ENCODE measurements around the gene HIBADH.
"Not testable (repeated sequence)": the region's sequence is repeated elsewhere in the genome, so short reads cannot be mapped to it uniquely, and the experiment has no call there.

HIBADH gene

DNA sequence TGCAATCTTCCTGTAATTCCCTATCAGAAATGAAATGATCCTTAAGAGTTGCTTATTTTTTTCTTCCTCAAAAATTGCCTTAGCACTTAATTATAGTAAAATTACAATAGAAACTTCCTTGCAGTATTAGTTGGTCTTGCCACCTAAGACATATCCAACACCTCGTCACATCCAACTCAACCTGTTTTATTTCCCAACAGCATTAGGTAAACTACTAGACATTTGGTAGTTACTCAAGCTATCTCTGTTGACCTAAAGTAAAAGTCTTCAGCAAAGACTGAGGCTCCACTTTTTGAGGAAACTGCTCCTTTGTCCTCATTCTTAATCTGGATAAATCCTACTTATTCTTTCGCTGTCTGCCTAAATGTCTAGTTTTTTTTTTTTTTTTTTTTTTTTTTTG is 20.4 kb downstream of the HIBADH start:
- Histone ChIP-seq H3K27me3 (ENCODE audit: control insufficient read depth, insufficient read depth, low read length) (no peaks in the 10 kb centered on the region), H3K36me3 (ENCODE audit: control insufficient read depth, insufficient read depth, low read length) (no peaks in the 10 kb centered on the region), H3K4me1 (ENCODE audit: control insufficient read depth, insufficient read depth, low read length) (no peaks in the 10 kb centered on the region), H3K9ac (ENCODE audit: low read length) (no peak overlapping the region), H3K4me3 (ENCODE audit: low read length) (no peak overlapping the region), H3K27ac (ENCODE audit: low read depth, low read length) (no peak overlapping the region)

DNA sequence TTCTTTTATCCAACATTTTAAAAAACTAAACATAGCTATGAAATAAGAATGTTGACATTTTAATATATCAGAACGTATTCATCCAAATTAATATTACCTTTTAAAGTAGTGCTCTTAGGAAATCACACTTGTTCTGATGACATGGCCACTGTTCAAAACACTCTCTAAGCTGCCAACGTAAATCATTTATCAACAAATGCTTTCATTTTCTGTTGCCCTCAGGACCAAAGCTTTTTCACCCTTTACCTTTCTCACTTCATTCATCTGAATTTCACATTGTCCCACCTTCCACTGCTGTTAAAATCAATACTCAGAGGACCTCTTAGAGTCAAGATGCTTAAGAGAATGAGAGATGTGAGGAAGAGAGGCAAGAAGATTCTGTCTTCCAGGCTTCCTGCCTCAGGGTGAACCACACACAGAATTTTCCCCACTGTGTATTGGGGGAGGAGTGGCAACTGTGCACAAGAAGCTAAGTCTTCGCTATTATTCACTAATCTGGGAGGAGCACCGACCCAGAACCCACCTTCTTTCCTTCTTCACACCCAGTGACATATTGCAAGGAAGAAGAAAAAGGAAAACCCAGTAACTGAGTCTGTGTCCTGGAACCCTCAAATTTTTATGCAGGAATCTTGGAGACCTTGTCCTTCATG is 21.0 kb downstream of the HIBADH start:
- no peaks in the 10 kb centered on the region for H3K27me3 ChIP-seq (ENCODE audit: control insufficient read depth, insufficient read depth, low read length)
- no peaks in the 10 kb centered on the region for H3K36me3 ChIP-seq (ENCODE audit: control insufficient read depth, insufficient read depth, low read length)
- H3K4me1 ChIP-seq (ENCODE audit: control insufficient read depth, insufficient read depth, low read length), result no peaks in the 10 kb centered on the region
- no peak overlapping the region for H3K9ac ChIP-seq (ENCODE audit: low read length)
- no peak overlapping the region for H3K27ac ChIP-seq (ENCODE audit: low read depth, low read length)
- no peak overlapping the region for H3K4me3 ChIP-seq (ENCODE audit: low read length)

DNA sequence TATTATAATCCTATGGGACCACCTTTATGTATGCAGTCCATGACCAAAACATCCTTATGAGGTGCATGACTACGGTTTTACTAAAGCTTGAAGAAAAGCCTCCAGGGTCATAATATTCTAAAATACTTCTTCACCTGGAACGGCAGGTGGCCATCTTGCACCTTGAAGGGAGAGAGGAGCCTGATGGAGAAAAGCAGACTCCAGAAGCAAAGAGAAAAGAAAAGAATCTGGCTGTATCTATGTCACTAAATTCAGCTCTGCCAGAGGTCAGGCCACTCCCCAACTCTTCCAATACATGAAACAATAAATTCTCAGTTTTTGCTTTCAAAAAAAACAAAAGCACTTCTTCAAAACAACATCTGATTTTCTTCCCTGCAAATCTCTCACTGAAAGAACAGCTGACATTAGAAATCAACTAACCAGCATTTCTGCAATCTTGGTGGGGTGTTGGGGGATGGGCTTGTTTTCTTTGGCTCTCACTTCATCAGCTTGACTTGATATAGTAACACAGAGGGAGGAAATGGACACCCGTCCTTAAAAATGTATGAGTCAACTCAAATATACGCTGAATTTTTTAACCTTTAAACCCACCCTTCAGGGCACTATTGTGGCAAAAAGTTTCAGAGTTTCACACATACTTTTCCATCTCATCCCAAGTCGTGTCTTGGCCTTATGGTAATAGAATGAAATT is 21.7 kb downstream of the HIBADH start:
- H3K27ac ChIP-seq (ENCODE audit: low read depth, low read length), result no peak overlapping the region
- H3K4me1 ChIP-seq (ENCODE audit: control insufficient read depth, insufficient read depth, low read length), result no peaks in the 10 kb centered on the region
- H3K27me3 ChIP-seq (ENCODE audit: control insufficient read depth, insufficient read depth, low read length), result no peaks in the 10 kb centered on the region
- H3K36me3 ChIP-seq (ENCODE audit: control insufficient read depth, insufficient read depth, low read length), result no peaks in the 10 kb centered on the region
- no peak overlapping the region for H3K9ac ChIP-seq (ENCODE audit: low read length)
- H3K4me3 ChIP-seq (ENCODE audit: low read length), result no peak overlapping the region

DNA sequence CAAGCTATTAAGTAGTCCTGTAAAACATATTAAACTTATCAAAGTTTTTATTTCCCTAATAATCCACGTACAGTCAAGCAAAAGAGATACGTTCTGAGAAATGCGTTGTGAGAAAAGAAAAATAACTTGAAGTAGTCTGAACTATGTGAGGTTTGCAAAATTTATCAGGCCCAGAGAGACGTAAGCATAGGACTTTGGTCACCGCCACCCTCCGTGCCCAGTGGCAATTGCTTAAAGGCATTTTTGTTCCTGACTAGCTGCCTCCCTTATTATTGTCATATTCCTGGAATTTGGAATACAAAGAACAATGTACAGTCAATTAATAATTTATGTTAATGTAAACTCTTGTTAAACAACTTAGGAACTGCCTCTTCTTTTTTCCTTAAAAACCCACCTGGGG is 22.8 kb downstream of the HIBADH start:
- Histone ChIP-seq H3K36me3 (ENCODE audit: control insufficient read depth, insufficient read depth, low read length) (no peaks in the 10 kb centered on the region), H3K4me1 (ENCODE audit: control insufficient read depth, insufficient read depth, low read length) (peaks cover 2% of the 10 kb centered on the region), H3K27ac (ENCODE audit: low read depth, low read length) (no peak overlapping the region), H3K27me3 (ENCODE audit: control insufficient read depth, insufficient read depth, low read length) (no peaks in the 10 kb centered on the region), H3K9ac (ENCODE audit: low read length) (no peak overlapping the region), H3K4me3 (ENCODE audit: low read length) (no peak overlapping the region)

DNA sequence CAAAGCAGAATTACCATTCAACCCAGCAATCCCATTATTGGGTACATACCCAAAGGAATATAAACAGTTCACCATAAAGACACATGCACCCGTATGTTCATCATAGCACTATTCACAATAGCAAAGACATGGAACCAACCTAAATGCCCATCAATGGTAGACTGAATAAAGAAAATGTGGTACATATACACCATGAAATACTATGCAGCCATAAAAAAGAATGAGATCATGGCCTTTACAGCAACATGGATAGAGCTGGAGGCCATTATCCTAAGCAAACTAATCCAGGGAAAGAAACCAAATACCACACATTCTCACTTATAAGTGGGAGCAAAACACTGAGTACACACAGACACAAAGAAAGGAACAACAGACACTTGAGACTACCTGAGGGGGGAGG is 23.6 kb downstream of the HIBADH start:
- not testable (repeated sequence) for H3K4me1 ChIP-seq (ENCODE audit: control insufficient read depth, insufficient read depth, low read length); H3K4me3 ChIP-seq (ENCODE audit: low read length); H3K27ac ChIP-seq (ENCODE audit: low read depth, low read length); H3K27me3 ChIP-seq (ENCODE audit: control insufficient read depth, insufficient read depth, low read length); H3K36me3 ChIP-seq (ENCODE audit: control insufficient read depth, insufficient read depth, low read length); H3K9ac ChIP-seq (ENCODE audit: low read length)

DNA sequence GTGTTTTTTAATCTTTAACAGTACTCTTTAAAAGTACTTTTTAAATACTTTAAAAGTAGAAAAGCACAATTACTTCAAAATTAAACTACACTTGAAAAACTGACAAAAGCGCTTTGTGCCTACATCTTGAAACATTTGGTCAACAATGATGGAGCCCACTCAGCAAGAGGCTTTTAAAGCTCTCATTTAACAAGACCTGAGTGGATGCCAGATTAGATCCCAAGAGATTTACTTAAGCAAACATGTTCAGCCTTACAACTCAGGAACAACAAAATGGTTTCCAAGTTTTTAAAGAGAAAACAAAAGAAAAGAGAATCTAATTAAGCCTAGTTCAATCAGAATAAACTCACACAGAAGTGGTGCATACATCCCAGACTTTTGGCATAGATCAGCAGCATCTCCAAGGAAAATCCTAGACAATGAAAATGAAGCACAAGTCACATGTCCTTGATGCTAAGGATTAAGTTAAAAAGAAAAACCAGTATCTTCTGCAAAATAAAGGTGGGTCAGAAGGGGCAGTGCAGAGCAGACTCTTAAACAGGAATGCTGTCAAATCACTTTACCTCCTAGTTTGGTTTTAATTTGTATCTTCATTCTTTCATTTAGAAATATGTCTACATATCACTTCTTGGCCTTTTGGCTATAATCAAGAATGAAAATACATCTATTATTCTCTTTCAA is 26.2 kb downstream of the HIBADH start:
- H3K27ac ChIP-seq (ENCODE audit: low read depth, low read length), result no peak overlapping the region
- H3K27me3 ChIP-seq (ENCODE audit: control insufficient read depth, insufficient read depth, low read length), result no peaks in the 10 kb centered on the region
- no peak overlapping the region for H3K9ac ChIP-seq (ENCODE audit: low read length)
- H3K4me1 ChIP-seq (ENCODE audit: control insufficient read depth, insufficient read depth, low read length), result peaks cover 2% of the 10 kb centered on the region
- H3K36me3 ChIP-seq (ENCODE audit: control insufficient read depth, insufficient read depth, low read length), result no peaks in the 10 kb centered on the region
- H3K4me3 ChIP-seq (ENCODE audit: low read length), result no peak overlapping the region

DNA sequence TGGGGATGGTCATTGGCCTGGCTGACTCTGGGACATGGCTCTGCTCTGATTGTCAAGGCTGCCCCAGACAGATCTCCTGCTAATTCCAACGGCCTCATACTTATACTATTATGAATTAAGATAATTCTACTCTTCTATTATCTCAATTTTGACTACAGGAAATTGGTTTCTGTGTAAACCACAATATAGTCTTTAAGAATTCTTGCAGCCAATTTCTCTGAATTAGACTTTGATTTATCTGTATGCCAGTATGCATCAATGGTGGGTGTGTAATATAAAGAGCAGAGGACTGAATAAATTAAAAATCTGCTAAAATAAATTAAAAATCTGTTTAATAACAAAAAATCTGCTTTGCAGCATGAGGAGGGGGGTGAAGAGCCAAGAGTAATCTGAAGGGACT is 27.0 kb downstream of the HIBADH start:
- Histone ChIP-seq H3K4me1 (ENCODE audit: control insufficient read depth, insufficient read depth, low read length) (peaks cover 2% of the 10 kb centered on the region), H3K27ac (ENCODE audit: low read depth, low read length) (no peak overlapping the region), H3K9ac (ENCODE audit: low read length) (no peak overlapping the region), H3K36me3 (ENCODE audit: control insufficient read depth, insufficient read depth, low read length) (no peaks in the 10 kb centered on the region), H3K27me3 (ENCODE audit: control insufficient read depth, insufficient read depth, low read length) (no peaks in the 10 kb centered on the region), H3K4me3 (ENCODE audit: low read length) (no peak overlapping the region)

DNA sequence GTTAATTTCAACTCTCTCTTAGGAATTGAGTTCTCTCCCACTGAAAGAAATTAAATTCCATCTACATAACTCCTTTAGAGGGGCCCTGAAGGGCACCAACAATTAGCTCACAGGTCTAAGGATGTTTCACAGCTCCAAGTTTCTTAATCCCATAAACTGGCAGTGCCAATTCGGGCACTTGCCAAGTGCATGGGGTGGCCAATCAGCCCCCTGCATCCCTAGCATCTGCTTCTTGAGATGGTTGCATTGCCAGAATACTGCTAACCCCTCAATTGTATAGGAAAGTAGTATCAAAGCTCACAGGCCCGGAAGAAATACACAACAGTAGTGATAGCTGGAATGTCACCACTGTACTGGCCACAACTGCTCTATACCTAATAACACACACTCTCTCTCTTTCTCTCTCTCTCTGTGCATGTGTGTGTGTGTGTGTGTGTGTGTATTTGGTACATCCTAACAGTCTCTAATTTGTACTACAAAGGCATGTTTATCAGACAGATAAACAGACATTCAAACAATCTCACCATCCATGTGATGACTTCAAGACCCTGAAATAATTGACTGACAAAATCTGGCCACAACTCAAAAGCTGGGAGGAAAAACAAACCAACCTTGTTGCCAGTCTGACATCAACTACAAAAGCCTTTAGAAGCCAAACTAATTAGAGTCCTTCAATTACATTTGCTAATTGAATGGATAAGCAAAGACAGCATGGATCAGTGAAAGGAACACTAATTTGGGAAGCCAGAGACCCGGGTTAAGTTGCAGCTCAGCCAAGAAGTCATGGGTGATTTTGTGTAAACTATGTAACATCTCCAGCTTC is 27.8 kb downstream of the HIBADH start:
- H3K4me3 ChIP-seq (ENCODE audit: low read length), result no peak overlapping the region
- no peaks in the 10 kb centered on the region for H3K27me3 ChIP-seq (ENCODE audit: control insufficient read depth, insufficient read depth, low read length)
- no peak overlapping the region for H3K27ac ChIP-seq (ENCODE audit: low read depth, low read length)
- no peaks in the 10 kb centered on the region for H3K36me3 ChIP-seq (ENCODE audit: control insufficient read depth, insufficient read depth, low read length)
- H3K4me1 ChIP-seq (ENCODE audit: control insufficient read depth, insufficient read depth, low read length), result peaks cover 2% of the 10 kb centered on the region
- no peak overlapping the region for H3K9ac ChIP-seq (ENCODE audit: low read length)

DNA sequence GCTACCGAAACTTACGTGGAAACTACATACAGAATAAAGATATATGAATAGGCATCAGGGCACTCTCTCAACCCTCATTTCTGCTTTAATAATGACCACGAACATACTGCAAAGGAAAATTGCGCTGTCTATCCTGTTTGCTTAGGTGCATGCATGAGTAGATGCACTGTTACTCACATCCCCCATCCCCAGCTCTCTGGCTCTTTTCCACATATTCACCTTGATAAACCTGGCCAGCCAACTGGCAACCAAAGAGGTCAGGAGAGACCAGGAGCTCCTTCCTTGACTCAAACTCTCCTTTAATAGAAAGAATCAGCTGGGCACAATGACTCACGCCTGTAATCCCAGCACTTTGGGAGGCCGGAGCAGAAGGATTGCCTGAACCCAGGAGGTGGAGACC is 29.6 kb downstream of the HIBADH start:
- peaks cover 2% of the 10 kb centered on the region for H3K4me1 ChIP-seq (ENCODE audit: control insufficient read depth, insufficient read depth, low read length)
- H3K36me3 ChIP-seq (ENCODE audit: control insufficient read depth, insufficient read depth, low read length), result no peaks in the 10 kb centered on the region
- no peak overlapping the region for H3K27ac ChIP-seq (ENCODE audit: low read depth, low read length)
- no peaks in the 10 kb centered on the region for H3K27me3 ChIP-seq (ENCODE audit: control insufficient read depth, insufficient read depth, low read length)
- no peak overlapping the region for H3K9ac ChIP-seq (ENCODE audit: low read length)
- H3K4me3 ChIP-seq (ENCODE audit: low read length), result no peak overlapping the region

DNA sequence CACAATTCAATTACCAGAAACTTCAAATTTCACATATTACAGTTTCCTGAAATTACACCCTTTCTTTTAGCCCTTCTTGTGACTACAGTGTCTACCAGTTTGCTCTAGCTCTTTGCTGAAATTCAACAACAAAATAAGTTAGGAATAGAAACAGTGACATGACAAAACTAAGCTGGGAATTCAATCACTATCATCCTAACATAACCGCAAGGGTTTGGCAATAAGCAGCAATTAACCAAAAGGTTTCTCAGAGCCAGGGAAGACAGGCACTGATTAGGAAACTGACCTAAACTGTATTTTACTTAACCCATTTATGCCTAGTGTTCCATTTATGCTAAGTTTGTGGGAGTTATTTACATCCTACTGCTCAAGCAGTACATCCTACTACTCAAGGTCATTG is 31.3 kb downstream of the HIBADH start:
- Histone ChIP-seq H3K9ac (ENCODE audit: low read length) (no peak overlapping the region), H3K4me1 (ENCODE audit: control insufficient read depth, insufficient read depth, low read length) (peaks cover 2% of the 10 kb centered on the region), H3K27me3 (ENCODE audit: control insufficient read depth, insufficient read depth, low read length) (no peaks in the 10 kb centered on the region), H3K27ac (ENCODE audit: low read depth, low read length) (no peak overlapping the region), H3K4me3 (ENCODE audit: low read length) (no peak overlapping the region), H3K36me3 (ENCODE audit: control insufficient read depth, insufficient read depth, low read length) (no peaks in the 10 kb centered on the region)

DNA sequence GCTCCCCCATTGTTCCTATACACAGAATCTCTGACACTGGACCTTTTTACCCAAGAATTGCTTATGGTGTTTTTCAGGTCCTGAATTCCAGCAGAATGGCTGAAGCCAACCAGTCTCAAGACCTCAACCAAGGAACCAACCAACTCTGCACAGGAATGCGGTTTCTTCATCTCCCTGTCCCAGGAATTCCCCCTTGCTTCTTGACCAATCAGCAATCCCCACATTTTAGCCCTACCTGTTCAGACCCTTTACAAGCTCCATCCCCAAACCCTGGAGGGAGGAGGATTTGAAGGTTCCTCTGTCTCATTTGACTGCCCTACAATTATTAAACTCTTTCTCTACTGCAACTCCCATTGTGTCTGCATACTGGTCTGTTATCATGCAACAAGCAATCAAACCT is 35.5 kb downstream of the HIBADH start:
- no peaks in the 10 kb centered on the region for H3K36me3 ChIP-seq (ENCODE audit: control insufficient read depth, insufficient read depth, low read length)

DNA sequence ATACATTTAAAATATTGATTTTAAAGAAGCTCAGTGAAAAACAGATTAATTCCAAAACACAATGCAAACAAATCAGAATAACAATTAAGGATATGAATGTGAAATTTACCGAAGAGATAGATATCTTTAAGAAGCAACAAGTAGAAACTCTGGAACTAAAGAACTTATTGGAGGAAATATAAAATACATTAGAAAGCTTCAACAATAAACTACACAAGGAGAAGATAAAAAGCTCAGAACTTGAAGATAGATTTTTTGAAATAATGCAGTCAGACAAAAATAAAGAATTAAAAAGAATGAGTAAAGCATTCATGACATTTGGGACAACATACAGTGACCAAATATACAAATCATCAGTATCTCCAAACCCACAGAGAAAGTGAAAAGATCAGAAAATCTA is 43.2 kb downstream of the HIBADH start:
- Histone ChIP-seq H3K9ac (ENCODE audit: low read length) (no peak overlapping the region), H3K4me3 (ENCODE audit: low read length) (no peak overlapping the region), H3K27me3 (ENCODE audit: control insufficient read depth, insufficient read depth, low read length) (peaks cover 3% of the 10 kb centered on the region), H3K27ac (ENCODE audit: low read depth, low read length) (no peak overlapping the region), H3K4me1 (ENCODE audit: control insufficient read depth, insufficient read depth, low read length) (no peaks in the 10 kb centered on the region), H3K36me3 (ENCODE audit: control insufficient read depth, insufficient read depth, low read length) (peaks cover 4% of the 10 kb centered on the region)

More for the DNA sequence above, 35.5 kb downstream of the HIBADH start:
- no peaks in the 10 kb centered on the region for H3K4me1 ChIP-seq (ENCODE audit: control insufficient read depth, insufficient read depth, low read length)
- no peak overlapping the region for H3K27ac ChIP-seq (ENCODE audit: low read depth, low read length)
- H3K27me3 ChIP-seq (ENCODE audit: control insufficient read depth, insufficient read depth, low read length), result no peaks in the 10 kb centered on the region
- H3K9ac ChIP-seq (ENCODE audit: low read length), result no peak overlapping the region
- no peak overlapping the region for H3K4me3 ChIP-seq (ENCODE audit: low read length)
